HG02571 (cell line): ENCODE results near the gene CNOT10.

ENCODE experiments used
- ATAC-seq: cut with Tn5 transposase; IDR thresholded peaks from one replicate; pipeline ENCODE4 v1.9.1; 2021; ENCODE audit warnings: mild to moderate bottlenecking, moderate library complexity; ENCODE audit not compliant: unreplicated experiment

CNOT10 gene

DNA sequence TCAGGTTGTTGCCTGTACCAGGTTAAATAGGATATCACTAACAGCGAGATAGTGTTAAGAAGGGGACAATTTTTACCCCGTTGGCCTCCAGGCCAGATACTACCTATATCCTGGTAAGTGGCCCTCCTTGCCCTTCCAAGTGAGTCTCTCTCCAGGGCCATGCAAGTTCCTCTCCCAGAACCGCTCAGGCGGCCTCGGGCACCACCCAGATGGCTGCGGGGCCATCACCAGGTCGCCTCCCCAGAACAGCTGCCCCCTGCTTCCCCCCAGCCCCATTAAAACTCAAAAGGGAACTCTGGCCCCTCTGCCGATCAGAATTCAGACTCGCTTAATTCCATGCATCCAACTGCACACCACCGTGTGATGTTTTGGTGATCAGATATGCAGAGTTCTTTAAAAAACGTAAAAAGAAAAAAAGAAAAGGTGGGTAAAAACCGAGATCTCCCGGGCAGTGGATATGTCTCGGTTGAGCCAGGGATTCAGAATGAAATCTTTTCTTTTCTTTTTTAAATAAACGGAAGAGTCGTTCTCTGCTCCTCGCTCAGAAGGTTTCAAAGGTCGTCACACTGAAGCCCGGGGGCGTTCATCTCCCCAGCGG lies 131.0 kb downstream of the CNOT10 start:
- no peak for ATAC-seq

DNA sequence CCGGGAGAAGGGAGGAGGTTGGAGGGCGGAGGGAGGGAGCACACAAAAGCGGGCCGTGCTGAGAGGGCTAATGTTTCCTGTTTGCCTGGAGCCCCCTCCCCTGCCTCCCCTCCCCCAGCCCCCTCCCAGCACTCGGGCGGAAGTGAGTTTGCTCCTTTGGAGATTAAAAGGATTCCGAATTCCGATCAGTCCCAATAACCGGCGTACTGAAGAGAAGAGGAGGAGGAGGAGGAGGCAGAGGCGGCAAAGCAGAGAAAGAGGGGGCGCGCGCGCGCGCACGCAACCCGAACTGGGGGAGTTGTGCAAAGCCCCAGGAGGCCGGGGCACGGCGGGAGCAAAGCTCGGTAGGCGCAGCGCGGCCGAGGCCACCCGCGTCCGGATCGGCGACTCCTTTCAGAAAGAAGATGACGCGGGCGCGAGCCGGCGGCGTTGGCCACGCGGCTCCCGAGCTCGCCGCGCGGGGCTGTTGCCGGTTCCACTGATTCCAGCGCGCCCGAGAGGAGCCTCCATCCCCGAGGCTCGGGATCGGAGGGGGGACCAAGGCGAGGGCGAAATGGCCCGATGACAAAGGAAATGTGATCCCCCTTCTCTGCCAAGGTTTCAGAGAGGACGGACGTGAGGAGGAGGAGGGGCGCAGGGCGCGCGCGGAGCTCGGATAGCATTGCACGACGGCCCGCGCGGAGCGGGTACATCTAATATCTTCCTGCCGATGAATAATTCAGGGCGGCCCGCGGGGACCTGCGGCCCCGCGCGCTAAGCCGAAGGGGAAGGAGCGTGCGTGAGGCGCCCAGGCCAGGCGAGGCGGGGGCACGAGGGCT lies 131.7 kb downstream of the CNOT10 start:
- ATAC-seq = no peak

DNA sequence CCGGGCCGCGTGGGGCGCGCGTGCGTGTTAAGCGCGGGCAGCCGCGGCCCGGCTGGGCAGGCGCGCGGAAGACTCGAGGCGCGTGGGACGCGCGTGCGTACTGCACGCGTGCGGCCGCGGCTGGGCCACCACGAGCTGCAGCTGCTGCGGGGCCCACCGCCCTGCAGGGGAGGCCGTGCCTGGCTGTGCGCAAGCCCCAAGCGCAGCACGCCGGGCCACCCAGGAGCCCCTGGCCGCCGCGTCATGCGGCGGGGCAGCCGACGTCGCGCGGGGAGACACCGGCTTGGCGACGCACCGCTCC lies 132.2 kb downstream of the CNOT10 start:
- no peak for ATAC-seq

DNA sequence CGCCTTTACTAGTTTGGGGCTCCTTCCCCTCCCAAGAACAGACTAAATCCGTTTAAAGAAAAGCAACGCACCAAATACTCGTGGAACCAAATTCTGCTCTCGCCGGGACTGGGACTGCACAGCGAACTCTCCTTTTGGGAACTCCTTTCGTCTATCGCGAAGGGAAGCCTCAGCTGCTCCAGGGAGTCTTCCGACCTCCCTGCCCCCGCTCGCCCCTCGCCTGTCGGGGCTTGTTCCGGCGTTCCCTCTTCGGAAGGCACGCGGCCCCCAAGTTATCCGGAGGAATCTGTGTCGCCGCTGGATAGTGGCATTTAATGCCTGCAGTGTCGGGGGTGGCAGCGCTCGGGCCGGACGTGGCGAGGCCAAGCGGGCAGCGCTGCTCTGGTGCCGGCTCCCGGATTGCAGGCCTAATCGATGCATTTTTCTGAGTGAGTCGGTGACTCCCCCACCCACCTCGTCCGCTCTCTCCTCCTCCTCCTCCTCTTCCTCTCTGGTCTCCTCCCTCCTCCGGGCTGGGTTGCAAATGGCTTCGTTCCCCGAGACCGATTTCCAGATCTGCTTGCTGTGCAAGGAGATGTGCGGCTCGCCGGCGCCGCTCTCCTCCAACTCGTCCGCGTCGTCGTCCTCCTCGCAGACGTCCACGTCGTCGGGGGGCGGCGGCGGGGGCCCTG lies 132.7 kb downstream of the CNOT10 start, which contains the start of gene TRIM71:
Gene TRIM71 (plus strand): TSS at position 440 of the 671 bp plus-strand sequence. CDS start 84 bp downstream, at position 524.
- no peak for ATAC-seq

DNA sequence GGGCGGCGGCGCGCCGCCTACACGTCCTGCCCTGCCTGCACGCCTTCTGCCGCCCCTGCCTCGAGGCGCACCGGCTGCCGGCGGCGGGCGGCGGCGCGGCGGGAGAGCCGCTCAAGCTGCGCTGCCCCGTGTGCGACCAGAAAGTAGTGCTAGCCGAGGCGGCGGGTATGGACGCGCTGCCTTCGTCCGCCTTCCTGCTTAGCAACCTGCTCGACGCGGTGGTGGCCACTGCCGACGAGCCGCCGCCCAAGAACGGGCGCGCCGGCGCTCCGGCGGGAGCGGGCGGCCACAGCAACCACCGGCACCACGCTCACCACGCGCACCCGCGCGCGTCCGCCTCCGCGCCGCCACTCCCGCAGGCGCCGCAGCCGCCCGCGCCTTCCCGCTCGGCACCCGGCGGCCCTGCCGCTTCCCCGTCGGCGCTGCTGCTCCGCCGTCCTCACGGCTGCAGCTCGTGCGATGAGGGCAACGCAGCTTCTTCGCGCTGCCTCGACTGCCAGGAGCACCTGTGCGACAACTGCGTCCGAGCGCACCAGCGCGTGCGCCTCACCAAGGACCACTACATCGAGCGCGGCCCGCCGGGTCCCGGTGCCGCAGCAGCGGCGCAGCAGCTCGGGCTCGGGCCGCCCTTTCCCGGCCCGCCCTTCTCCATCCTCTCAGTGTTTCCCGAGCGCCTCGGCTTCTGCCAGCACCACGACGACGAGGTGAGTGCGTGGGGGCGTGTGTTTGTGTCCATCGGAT lies 133.4 kb downstream of the CNOT10 start:
- ATAC-seq = no peak

DNA sequence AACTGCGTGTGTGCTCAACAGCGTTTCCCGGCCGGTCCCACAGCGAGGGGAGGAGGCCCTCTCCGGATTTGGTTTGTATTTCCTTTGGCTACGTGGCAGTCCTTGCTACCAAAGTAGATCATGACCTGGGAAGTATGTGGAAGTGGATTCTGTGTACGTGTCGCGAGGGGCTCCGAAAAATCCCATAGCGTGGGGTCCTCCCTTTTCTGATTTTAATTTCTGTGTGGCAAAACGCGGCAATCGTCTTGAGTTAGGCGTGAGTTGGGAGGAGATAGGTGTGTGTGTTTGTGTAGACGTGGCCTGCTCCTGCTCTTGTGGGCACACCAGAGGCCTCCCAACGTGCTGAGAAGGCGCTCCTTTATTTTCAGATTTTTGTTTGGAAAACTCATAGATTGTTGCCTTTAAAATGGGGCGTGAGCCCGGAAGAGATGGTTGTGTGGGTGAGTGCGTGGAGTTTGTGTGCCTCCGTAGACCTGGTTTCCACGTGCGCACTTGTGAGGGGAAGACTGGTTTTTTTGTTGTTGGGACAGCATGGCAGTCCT lies 134.1 kb downstream of the CNOT10 start:
- no peak for ATAC-seq

DNA sequence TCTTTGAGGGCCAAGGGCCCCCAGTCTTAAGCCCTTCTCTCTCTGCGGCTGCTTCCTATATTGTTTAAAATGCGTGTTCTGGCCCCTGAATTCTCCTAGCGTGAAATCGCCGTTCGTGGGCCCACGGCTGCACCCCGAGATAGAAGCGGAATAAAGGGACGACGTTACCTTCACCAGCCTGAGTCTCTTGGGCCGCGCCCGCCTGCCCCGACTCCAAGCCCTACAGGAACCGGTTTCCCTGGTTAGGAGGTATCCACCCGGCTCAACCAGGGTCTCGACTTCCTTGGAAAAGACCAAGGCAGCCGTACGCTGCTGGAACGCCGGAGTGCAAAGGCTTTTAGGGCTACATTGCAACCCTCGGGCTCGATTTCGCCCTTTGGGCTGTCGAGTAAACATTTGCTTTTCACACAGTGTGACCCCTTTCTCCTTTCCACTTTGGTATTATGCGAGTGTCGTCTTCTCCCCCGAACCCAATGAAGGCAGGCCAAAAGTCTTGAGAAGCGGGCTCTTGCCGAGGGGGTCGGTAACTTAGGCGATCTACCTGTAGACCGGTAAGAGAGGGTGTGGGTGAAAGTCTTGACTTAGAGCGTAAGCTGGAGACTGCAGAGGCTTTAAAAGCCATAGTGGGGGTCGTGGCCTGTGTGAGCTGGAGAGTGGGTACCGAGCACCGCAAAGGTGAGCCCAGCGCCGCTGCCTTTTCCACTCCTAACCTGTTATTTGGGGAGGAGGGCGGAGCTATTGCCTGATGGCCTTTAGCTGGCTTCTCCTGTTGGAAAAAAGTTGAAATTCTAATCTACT lies 134.8 kb downstream of the CNOT10 start:
- ATAC-seq = no peak

DNA sequence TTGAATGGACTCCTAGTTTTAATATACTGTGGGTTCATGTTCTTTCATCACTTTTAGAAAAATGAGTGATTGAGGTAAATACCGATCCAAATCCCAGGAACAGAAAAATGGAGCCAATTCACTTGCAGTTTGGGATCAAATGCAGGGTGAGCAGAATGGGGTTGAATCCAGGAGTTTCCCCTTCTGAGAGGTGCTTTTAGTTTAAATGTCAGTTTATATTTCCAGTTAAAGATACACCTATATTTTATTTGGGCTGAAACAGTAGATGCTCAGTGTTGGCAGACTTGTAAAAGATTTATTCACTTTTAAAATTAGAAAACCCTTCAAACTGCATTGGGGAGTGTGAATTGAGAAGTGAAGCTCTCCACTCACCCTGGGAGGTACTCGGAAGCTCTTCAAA lies 135.4 kb downstream of the CNOT10 start:
- ATAC-seq = no peak

DNA sequence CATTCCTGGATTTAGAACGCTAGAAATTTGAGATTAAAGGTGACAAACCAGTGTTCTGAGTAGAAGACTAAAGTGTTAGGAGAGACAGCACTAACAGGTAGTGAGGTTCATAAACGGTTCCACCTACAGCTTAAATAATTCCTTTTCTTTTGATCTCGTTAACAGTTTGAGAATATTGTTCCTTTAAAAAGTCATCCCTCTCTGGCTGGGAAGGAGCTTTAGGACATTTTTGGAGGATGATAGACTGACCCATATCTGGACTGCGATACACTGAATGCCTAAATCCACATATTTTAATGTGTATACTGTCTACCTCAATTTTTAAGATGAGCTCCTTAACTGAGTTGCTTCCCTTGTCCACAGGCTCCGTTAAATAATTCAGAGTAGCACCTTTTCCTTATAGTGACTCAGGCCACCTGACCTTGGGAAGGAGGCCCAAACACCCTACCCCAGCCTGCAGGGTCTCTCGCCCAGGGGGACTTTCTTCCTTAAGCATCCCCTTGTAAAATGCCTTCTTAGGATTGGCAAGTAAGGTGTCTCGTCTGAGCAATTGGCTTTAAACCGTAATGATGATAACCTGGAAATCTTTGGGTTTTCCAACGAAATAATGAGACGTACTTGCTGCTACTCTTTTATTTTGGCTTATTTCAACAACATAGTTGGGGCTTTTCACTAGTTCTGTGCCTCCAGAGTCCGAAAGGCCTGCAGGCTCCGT lies 136.1 kb downstream of the CNOT10 start:
- ATAC-seq = no peak

DNA sequence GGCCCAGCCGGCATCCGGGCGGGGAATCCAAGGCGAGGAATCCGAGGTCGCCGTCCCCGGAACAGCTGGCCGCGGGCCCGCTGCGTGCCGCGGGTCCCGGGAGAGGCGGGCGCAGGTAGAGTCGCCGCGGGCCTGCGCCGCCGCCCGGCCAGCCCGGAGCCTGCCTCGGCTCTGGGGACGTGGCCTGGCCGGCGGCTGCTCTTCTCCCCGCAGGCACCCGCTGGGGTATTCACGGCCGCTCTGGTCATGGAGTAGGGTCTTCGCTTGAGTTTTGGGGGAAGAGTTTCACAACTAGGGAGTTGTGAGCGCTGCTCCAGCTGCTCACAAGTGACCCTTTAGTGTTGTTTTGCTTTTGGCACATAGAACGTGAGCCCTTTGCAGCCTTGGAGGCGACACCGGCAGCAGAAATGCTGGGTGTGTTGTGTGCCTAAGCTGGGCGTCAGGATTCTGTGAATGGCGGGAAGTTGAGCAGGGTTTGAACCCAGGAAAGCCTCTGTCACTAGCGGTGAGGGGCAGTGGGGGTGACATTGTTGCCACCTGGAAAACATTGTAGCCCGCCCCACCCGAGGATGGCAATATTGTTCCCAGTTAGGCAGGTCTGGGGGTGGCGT lies 136.8 kb downstream of the CNOT10 start:
- ATAC-seq = no peak

DNA sequence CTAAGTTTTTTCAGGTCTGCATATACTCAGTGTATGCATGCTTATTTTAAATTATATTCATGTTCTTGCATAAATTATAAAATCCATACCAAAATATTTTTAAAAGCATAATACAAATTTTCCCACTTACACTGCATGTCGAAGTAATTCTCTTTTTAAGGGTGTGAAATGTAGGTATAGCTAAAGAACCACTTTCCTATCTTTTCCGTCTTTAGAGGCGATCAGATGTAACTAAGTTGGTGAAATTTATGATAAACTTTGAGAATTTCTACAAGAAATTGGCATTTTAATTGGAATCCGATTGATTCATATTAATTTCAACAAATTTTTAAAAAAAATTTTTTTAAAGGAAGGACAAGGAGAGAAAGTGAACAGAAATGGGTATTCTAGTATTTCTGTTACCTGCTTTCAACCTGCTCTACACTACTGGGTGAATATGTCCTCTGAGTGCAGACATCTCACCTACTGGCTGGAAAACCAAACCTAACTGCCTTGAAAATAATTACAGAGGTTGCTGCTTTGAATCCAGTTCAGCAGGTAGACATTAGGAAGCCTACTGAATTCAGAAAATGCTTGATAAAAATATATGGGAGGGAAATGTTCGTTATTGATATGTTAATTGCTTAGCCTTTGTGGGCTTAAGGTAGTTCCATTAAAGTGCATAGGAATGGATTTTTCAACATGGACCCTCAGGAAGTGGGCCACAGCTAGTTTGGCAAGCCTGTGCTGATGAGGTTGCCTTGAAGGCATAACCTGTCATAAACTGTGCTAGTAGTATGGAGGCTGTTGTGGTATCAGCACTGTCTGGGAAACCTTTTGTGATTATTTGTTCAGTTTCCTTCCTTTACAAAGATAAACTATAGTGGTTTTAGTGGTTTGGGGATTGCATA lies 137.9 kb downstream of the CNOT10 start:
- ATAC-seq = no peak
